Hematopoietic multipotent progenitor cell treated with erythropoietin and hydrocortisone succinate and interleukin-3 and kit ligand, for 17 days (in vitro differentiated cells): ENCODE results near the gene HIVEP2.

ENCODE experiments used
- DNase-seq: peaks from one replicate; pipeline ENCODE4 v3.0.0-alpha.2; 2015; ENCODE audit warnings: low spot score

The HIVEP2 gene

GRCh38 chr6:142732790-142733189 is 212.2 kb downstream of the HIVEP2 start:
- DNase-seq = no peak

GRCh38 chr6:142731611-142732010 is 213.4 kb downstream of the HIVEP2 start:
- DNase-seq = no peak

GRCh38 chr6:142729618-142730017 is 215.4 kb downstream of the HIVEP2 start:
- DNase-seq = no peak

GRCh38 chr6:142728910-142729481 is 216.0 kb downstream of the HIVEP2 start:
- no peak for DNase-seq

- DNase-seq = no peak
Observed at GRCh38 chr6:142728364-142728763, 216.6 kb downstream of the HIVEP2 start.

- DNase-seq = no peak
Observed at GRCh38 chr6:142726616-142727015, 218.4 kb downstream of the HIVEP2 start.

- DNase-seq = no peak
Observed at GRCh38 chr6:142725024-142725770, 219.8 kb downstream of the HIVEP2 start.

- DNase-seq = no peak
Observed at GRCh38 chr6:142722841-142723240, 222.1 kb downstream of the HIVEP2 start.

GRCh38 chr6:142722012-142722411 is 223.0 kb downstream of the HIVEP2 start:
- no peak for DNase-seq

- no peak for DNase-seq
Observed at GRCh38 chr6:142721215-142721920, 223.6 kb downstream of the HIVEP2 start.

GRCh38 chr6:142718667-142719191 is 226.2 kb downstream of the HIVEP2 start:
- no peak for DNase-seq

- DNase-seq = no peak
Observed at GRCh38 chr6:142716097-142716496, 228.9 kb downstream of the HIVEP2 start.

- DNase-seq = no peak
Observed at GRCh38 chr6:142714951-142715785, 229.8 kb downstream of the HIVEP2 start.

GRCh38 chr6:142713959-142714358 is 231.0 kb downstream of the HIVEP2 start:
- DNase-seq = no peak

GRCh38 chr6:142712231-142712630 is 232.7 kb downstream of the HIVEP2 start:
- DNase-seq = no peak

- DNase-seq = no peak
Observed at GRCh38 chr6:142708651-142709050, 236.3 kb downstream of the HIVEP2 start.

- no peak for DNase-seq
Observed at GRCh38 chr6:142707255-142707654, 237.7 kb downstream of the HIVEP2 start.

- DNase-seq = no peak
Observed at GRCh38 chr6:142706210-142706609, 238.8 kb downstream of the HIVEP2 start.

GRCh38 chr6:142705054-142705453 is 239.9 kb downstream of the HIVEP2 start:
- DNase-seq = no peak

GRCh38 chr6:142702501-142703460 is 242.2 kb downstream of the HIVEP2 start:
- no peak for DNase-seq
